ENCODE data around the gene CDC42BPG. TPM values are rescaled to one million over a fixed set of nuclear protein-coding genes. Genes with fewer than 3 reads are reported as not detected.
A peak's percentile ranks its signal among the peaks of the same experiment; 100 is the strongest.

Gene CDC42BPG
- total and polyA plus RNA-seq, 9 of the 15 experiments (the other 6 are each of a cell fraction or from before 2014, with no cell fraction given) = 0.04 to 8.8 (median 2.1) TPM

DNA sequence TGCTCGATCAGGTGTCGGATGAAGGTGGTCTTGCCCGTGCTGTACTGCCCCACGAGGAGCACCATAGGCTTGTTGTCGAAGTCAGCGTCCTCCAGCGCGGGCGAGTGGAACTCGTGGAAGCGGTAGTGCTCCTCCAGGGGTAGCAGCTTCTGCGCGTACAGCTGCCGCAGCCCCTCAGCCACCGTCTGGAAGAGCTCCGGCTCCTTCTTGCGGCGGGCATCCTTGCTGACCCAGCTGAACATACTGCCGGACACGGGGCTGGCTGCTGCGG, 33.7 kb upstream of the CDC42BPG start (continued):
- TF ChIP-seq, protein P1, sequence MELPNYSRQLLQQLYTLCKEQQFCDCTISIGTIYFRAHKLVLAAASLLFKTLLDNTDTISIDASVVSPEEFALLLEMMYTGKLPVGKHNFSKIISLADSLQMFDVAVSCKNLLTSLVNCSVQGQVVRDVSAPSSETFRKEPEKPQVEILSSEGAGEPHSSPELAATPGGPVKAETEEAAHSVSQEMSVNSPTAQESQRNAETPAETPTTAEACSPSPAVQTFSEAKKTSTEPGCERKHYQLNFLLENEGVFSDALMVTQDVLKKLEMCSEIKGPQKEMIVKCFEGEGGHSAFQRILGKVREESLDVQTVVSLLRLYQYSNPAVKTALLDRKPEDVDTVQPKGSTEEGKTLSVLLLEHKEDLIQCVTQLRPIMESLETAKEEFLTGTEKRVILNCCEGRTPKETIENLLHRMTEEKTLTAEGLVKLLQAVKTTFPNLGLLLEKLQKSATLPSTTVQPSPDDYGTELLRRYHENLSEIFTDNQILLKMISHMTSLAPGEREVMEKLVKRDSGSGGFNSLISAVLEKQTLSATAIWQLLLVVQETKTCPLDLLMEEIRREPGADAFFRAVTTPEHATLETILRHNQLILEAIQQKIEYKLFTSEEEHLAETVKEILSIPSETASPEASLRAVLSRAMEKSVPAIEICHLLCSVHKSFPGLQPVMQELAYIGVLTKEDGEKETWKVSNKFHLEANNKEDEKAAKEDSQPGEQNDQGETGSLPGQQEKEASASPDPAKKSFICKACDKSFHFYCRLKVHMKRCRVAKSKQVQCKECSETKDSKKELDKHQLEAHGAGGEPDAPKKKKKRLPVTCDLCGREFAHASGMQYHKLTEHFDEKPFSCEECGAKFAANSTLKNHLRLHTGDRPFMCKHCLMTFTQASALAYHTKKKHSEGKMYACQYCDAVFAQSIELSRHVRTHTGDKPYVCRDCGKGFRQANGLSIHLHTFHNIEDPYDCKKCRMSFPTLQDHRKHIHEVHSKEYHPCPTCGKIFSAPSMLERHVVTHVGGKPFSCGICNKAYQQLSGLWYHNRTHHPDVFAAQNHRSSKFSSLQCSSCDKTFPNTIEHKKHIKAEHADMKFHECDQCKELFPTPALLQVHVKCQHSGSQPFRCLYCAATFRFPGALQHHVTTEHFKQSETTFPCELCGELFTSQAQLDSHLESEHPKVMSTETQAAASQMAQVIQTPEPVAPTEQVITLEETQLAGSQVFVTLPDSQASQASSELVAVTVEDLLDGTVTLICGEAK (IDR thresholded peaks at IDR 0.05) = peak; percentile 38; the same call in 1 of the 2 replicates
- TF ChIP-seq, protein P1 (CRISPR knock-in tag; IDR thresholded peaks at IDR 0.05) = no peak
- TF ChIP-seq MEF2A (IDR thresholded peaks at IDR 0.05; ENCODE audit: control insufficient read depth, low read depth, low read length) = no peak
- TF ChIP-seq, protein P2, sequence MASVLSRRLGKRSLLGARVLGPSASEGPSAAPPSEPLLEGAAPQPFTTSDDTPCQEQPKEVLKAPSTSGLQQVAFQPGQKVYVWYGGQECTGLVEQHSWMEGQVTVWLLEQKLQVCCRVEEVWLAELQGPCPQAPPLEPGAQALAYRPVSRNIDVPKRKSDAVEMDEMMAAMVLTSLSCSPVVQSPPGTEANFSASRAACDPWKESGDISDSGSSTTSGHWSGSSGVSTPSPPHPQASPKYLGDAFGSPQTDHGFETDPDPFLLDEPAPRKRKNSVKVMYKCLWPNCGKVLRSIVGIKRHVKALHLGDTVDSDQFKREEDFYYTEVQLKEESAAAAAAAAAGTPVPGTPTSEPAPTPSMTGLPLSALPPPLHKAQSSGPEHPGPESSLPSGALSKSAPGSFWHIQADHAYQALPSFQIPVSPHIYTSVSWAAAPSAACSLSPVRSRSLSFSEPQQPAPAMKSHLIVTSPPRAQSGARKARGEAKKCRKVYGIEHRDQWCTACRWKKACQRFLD (CRISPR knock-in tag; IDR thresholded peaks at IDR 0.05) = no peak
- TF ChIP-seq TBL1XR1 (IDR thresholded peaks at IDR 0.05; ENCODE audit: low read length in 2 of 2) = no peak
- TF ChIP-seq ERF (CRISPR knock-in tag; IDR thresholded peaks at IDR 0.05) = 0 out of 2 replicates have a peak, but pooled peaks have one; percentile 45
- TF ChIP-seq TSHZ1 (CRISPR knock-in tag; IDR thresholded peaks at IDR 0.05) = no peak
- TF ChIP-seq FOXK1 (CRISPR knock-in tag; IDR thresholded peaks at IDR 0.05; ENCODE audit: borderline replicate concordance) = peak; percentile 96
- TF ChIP-seq, protein P3, sequence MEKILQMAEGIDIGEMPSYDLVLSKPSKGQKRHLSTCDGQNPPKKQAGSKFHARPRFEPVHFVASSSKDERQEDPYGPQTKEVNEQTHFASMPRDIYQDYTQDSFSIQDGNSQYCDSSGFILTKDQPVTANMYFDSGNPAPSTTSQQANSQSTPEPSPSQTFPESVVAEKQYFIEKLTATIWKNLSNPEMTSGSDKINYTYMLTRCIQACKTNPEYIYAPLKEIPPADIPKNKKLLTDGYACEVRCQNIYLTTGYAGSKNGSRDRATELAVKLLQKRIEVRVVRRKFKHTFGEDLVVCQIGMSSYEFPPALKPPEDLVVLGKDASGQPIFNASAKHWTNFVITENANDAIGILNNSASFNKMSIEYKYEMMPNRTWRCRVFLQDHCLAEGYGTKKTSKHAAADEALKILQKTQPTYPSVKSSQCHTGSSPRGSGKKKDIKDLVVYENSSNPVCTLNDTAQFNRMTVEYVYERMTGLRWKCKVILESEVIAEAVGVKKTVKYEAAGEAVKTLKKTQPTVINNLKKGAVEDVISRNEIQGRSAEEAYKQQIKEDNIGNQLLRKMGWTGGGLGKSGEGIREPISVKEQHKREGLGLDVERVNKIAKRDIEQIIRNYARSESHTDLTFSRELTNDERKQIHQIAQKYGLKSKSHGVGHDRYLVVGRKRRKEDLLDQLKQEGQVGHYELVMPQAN (IDR thresholded peaks at IDR 0.05; ENCODE audit: borderline replicate concordance) = peak; percentile 87
- TF ChIP-seq ZFP30 (CRISPR knock-in tag; IDR thresholded peaks at IDR 0.05; ENCODE audit: borderline replicate concordance) = no peak
- TF ChIP-seq ZNF551 (CRISPR knock-in tag; IDR thresholded peaks at IDR 0.05) = no peak
- TF ChIP-seq ETV5 (CRISPR knock-in tag; IDR thresholded peaks at IDR 0.05; ENCODE audit: low read depth) = no peak; the same call in 1 of the 2 replicates

Data from K562 (cell line).